Astrocyte (in vitro differentiated cells and primary cell): ENCODE data around the gene RUNX3. TPM values are rescaled to one million over a fixed set of nuclear protein-coding genes. Genes with fewer than 3 reads are reported as not detected.

Experiments used
- DNase-seq: peaks from one replicate; pipeline ENCODE4 v3.0.0-alpha.2; 2010; ENCODE audit warnings: low read depth
- FAIRE-seq: peaks from 2 replicates; lab custom pipeline; 2011; peaks lifted over from hg19 to GRCh38; lab: Jason Lieb, UNC
- H2AFZ ChIP-seq: 2 replicates; pipeline ENCODE4 v1.6.0; 2012; ENCODE audit warnings: low read depth, low read length, inconsistent platforms
- H3K27ac ChIP-seq: 2 replicates; pipeline ENCODE4 v1.5.1; 2011; ENCODE audit warnings: low read depth, low read length, inconsistent platforms
- H3K27me3 ChIP-seq: 2 replicates; pipeline ENCODE4 v1.6.0; 2011; ENCODE audit warnings: low read length, inconsistent platforms; ENCODE audit not compliant: insufficient read depth
- H3K36me3 ChIP-seq: 2 replicates; pipeline ENCODE4 v1.5.1; 2011; ENCODE audit warnings: low read length, inconsistent platforms; ENCODE audit not compliant: insufficient read depth
- H3K4me1 ChIP-seq: 2 replicates; pipeline ENCODE4 v1.5.1; 2011; ENCODE audit warnings: low read length, inconsistent platforms; ENCODE audit not compliant: insufficient read depth
- H3K4me2 ChIP-seq: 2 replicates; pipeline ENCODE4 v1.6.0; 2012; ENCODE audit warnings: low read length, inconsistent platforms
- H3K4me3 ChIP-seq: 2 replicates; pipeline ENCODE4 v1.5.1; 2011; ENCODE audit warnings: low read depth, mild to moderate bottlenecking, low read length, inconsistent platforms; ENCODE audit not compliant: insufficient read depth
- H3K79me2 ChIP-seq: 2 replicates; pipeline ENCODE4 v1.6.0; 2012; ENCODE audit warnings: mild to moderate bottlenecking, low read length, inconsistent platforms; ENCODE audit not compliant: insufficient read depth
- H3K9ac ChIP-seq: 2 replicates; pipeline ENCODE4 v1.6.0; 2012; ENCODE audit warnings: mild to moderate bottlenecking, low read length, inconsistent platforms
- H3K9me3 ChIP-seq: 2 replicates; pipeline ENCODE4 v1.5.1; 2012; ENCODE audit warnings: low read depth, mild to moderate bottlenecking, low read length, inconsistent platforms; ENCODE audit not compliant: insufficient read depth
- H4K20me1 ChIP-seq: 2 replicates; pipeline ENCODE4 v1.6.0; 2012; ENCODE audit warnings: low read length, inconsistent platforms; ENCODE audit not compliant: insufficient read depth
- H3K27ac Mint-ChIP-seq: one replicate; pipeline ENCODE4 v1.8.0; 2021; ENCODE audit warnings: mild to moderate bottlenecking, mixed read lengths; ENCODE audit not compliant: unreplicated experiment
- H3K27me3 Mint-ChIP-seq: one replicate; pipeline ENCODE4 v1.8.0; 2021; ENCODE audit warnings: low read depth, mixed read lengths; ENCODE audit not compliant: unreplicated experiment
- H3K36me3 Mint-ChIP-seq: one replicate; pipeline ENCODE4 v1.8.0; 2021; ENCODE audit warnings: low read depth, mixed read lengths; ENCODE audit not compliant: unreplicated experiment
- H3K4me1 Mint-ChIP-seq: one replicate; pipeline ENCODE4 v1.8.0; 2021; ENCODE audit warnings: low read depth, mixed read lengths; ENCODE audit not compliant: unreplicated experiment
- H3K4me3 Mint-ChIP-seq: one replicate; pipeline ENCODE4 v1.8.0; 2021; ENCODE audit warnings: mild to moderate bottlenecking, moderate library complexity, mixed read lengths; ENCODE audit not compliant: unreplicated experiment
- H3K9me3 Mint-ChIP-seq: one replicate; pipeline ENCODE4 v1.8.0; 2021; ENCODE audit warnings: mild to moderate bottlenecking, mixed read lengths; ENCODE audit not compliant: unreplicated experiment
- CTCF ChIP-seq: IDR thresholded peaks from 2 replicates; pipeline ENCODE4 v1.5.1; 2011; ENCODE audit warnings: low read depth, mild to moderate bottlenecking, inconsistent platforms, low read length, moderate library complexity; ENCODE audit not compliant: insufficient read depth
- EZH2 ChIP-seq: IDR thresholded peaks from 2 replicates; pipeline ENCODE4 v1.6.1; 2012; ENCODE audit warnings: mild to moderate bottlenecking, low read length, inconsistent platforms; ENCODE audit not compliant: insufficient read depth
- total RNA-seq: library from RNA; stranded (reverse); gene quantifications from 2 replicates; pipeline ENCODE4 v1.2.1, GENCODE V29; 2021

Gene RUNX3
- total RNA-seq, 1 donor from 2014 or later, result 2.5 TPM

GRCh38 chr1:24938276-24938675 lies 8.2 kb upstream of the RUNX3 start:
- DNase-seq (no peak), FAIRE-seq (no peak)
- Histone ChIP-seq H3K4me1 (no peaks in the 10 kb centered on the region), H3K36me3 (no peaks in the 10 kb centered on the region), H3K9me3 (no peaks in the 10 kb centered on the region), H4K20me1 (no peaks in the 10 kb centered on the region), H3K4me2 (no peak overlapping the region), H3K9ac (no peak overlapping the region), H3K27me3 (peaks cover 24% of the 10 kb centered on the region), H2AFZ (no peak overlapping the region), H3K27ac (no peak overlapping the region), H3K79me2 (no peaks in the 10 kb centered on the region), H3K4me3 (no peak overlapping the region)
- Mint-ChIP-seq H3K27me3 (peaks cover 67% of the 10 kb centered on the region), H3K27ac (no peak overlapping the region), H3K36me3 (no peaks in the 10 kb centered on the region), H3K9me3 (peaks cover 2% of the 10 kb centered on the region), H3K4me3 (no peak overlapping the region), H3K4me1 (no peaks in the 10 kb centered on the region)
- TF ChIP-seq CTCF (no peak), EZH2 (no peak)

- H4K20me1 ChIP-seq, result peaks cover 4% of the 10 kb centered on the region
- H3K9ac ChIP-seq, result no peak overlapping the region
- H2AFZ ChIP-seq, result no peak overlapping the region
- H3K27ac ChIP-seq, result no peak overlapping the region
- DNase-seq (no peak), FAIRE-seq (no peak)
- no peaks in the 10 kb centered on the region for H3K9me3 ChIP-seq
- no peak overlapping the region for H3K27ac Mint-ChIP-seq
- TF ChIP-seq EZH2, result no peak
- TF ChIP-seq CTCF, result no peak
- H3K4me2 ChIP-seq, result no peak overlapping the region
- no peaks in the 10 kb centered on the region for H3K79me2 ChIP-seq
- no peak overlapping the region for H3K4me3 Mint-ChIP-seq
- H3K4me1 ChIP-seq, result peaks cover 2% of the 10 kb centered on the region
- H3K27me3 ChIP-seq, result peaks cover 37% of the 10 kb centered on the region
- peaks cover 72% of the 10 kb centered on the region for H3K27me3 Mint-ChIP-seq
- peaks cover 3% of the 10 kb centered on the region for H3K9me3 Mint-ChIP-seq
- no peaks in the 10 kb centered on the region for H3K36me3 Mint-ChIP-seq
- no peaks in the 10 kb centered on the region for H3K36me3 ChIP-seq
- no peaks in the 10 kb centered on the region for H3K4me1 Mint-ChIP-seq
- H3K4me3 ChIP-seq, result no peak overlapping the region
Measured at GRCh38 chr1:24936684-24937083, 6.6 kb upstream of the RUNX3 start.

- H2AFZ ChIP-seq, result no peak overlapping the region
- H4K20me1 ChIP-seq, result peaks cover 9% of the 10 kb centered on the region
- FAIRE-seq, result no peak
- TF ChIP-seq EZH2 (no peak), CTCF (no peak)
- no peaks in the 10 kb centered on the region for H3K9me3 ChIP-seq
- H3K4me3 ChIP-seq, result no peak overlapping the region
- no peaks in the 10 kb centered on the region for H3K36me3 ChIP-seq
- Mint-ChIP-seq H3K4me1 (no peaks in the 10 kb centered on the region), H3K27ac (no peak overlapping the region), H3K4me3 (no peak overlapping the region), H3K27me3 (peaks cover 71% of the 10 kb centered on the region), H3K36me3 (no peaks in the 10 kb centered on the region), H3K9me3 (peaks cover 8% of the 10 kb centered on the region)
- no peaks in the 10 kb centered on the region for H3K79me2 ChIP-seq
- H3K27me3 ChIP-seq, result peaks cover 46% of the 10 kb centered on the region
- H3K4me1 ChIP-seq, result peaks cover 2% of the 10 kb centered on the region
- no peak overlapping the region for H3K4me2 ChIP-seq
- H3K9ac ChIP-seq, result no peak overlapping the region
- no peak for DNase-seq
- no peak overlapping the region for H3K27ac ChIP-seq
Measured at GRCh38 chr1:24935615-24936484, 5.8 kb upstream of the RUNX3 start.
